IPS-18a (cell line): ENCODE data around the gene RHD.
"Not testable (repeated sequence)": the region's sequence is repeated elsewhere in the genome, so short reads cannot be mapped to it uniquely, and the experiment has no call there.

ENCODE experiments used
- H3K27ac ChIP-seq: one replicate; pipeline ENCODE4 v1.5.1; 2013; ENCODE audit warnings: low read length
- H3K27me3 ChIP-seq: one replicate; pipeline ENCODE4 v1.6.1; 2013; ENCODE audit warnings: mild to moderate bottlenecking, low read length; ENCODE audit not compliant: control insufficient read depth, insufficient read depth
- H3K36me3 ChIP-seq: one replicate; pipeline ENCODE4 v1.6.1; 2013; ENCODE audit warnings: low read depth, low read length; ENCODE audit not compliant: control insufficient read depth
- H3K4me1 ChIP-seq: one replicate; pipeline ENCODE4 v1.6.1; 2013; ENCODE audit warnings: low read depth, low read length; ENCODE audit not compliant: control insufficient read depth
- H3K4me3 ChIP-seq: one replicate; pipeline ENCODE4 v1.5.1; 2013; ENCODE audit warnings: low read length
- H3K9ac ChIP-seq: one replicate; pipeline ENCODE4 v1.6.1; 2013; ENCODE audit warnings: mild to moderate bottlenecking, low read length, moderate library complexity
- H3K9me3 ChIP-seq: one replicate; pipeline ENCODE4 v1.6.1; 2013; ENCODE audit warnings: low read depth, low read length; ENCODE audit not compliant: control insufficient read depth

Gene RHD

GRCh38 chr1:25324407-25324806, 52.1 kb downstream of the RHD start:
- not testable (repeated sequence) for H3K27ac ChIP-seq, H3K9ac ChIP-seq, H3K9me3 ChIP-seq, H3K4me1 ChIP-seq, H3K4me3 ChIP-seq, H3K27me3 ChIP-seq, H3K36me3 ChIP-seq

- H3K36me3 ChIP-seq, H3K4me3 ChIP-seq, H3K27ac ChIP-seq, H3K9ac ChIP-seq, H3K27me3 ChIP-seq, H3K9me3 ChIP-seq, H3K4me1 ChIP-seq: not testable (repeated sequence)
Observed at GRCh38 chr1:25327864-25328790, 55.8 kb downstream of the RHD start.

- not testable (repeated sequence) for H3K4me1 ChIP-seq, H3K36me3 ChIP-seq, H3K9ac ChIP-seq, H3K27ac ChIP-seq, H3K4me3 ChIP-seq, H3K27me3 ChIP-seq, H3K9me3 ChIP-seq
Observed at GRCh38 chr1:25328791-25329185, 56.5 kb downstream of the RHD start.

- not testable (repeated sequence) for H3K4me1 ChIP-seq, H3K4me3 ChIP-seq, H3K9ac ChIP-seq, H3K27me3 ChIP-seq, H3K27ac ChIP-seq, H3K9me3 ChIP-seq, H3K36me3 ChIP-seq
Observed at GRCh38 chr1:25329336-25329735, 57.0 kb downstream of the RHD start.

GRCh38 chr1:25329950-25330349, 57.6 kb downstream of the RHD start:
- H3K27me3 ChIP-seq, H3K36me3 ChIP-seq, H3K9me3 ChIP-seq, H3K4me1 ChIP-seq, H3K27ac ChIP-seq, H3K9ac ChIP-seq, H3K4me3 ChIP-seq: not testable (repeated sequence)

GRCh38 chr1:25336922-25337354, 64.6 kb downstream of the RHD start:
- Histone ChIP-seq H3K9ac (peak overlapping the region; percentile 32), H3K4me3 (peak overlapping the region; percentile 69)
- not testable (repeated sequence) for H3K36me3 ChIP-seq, H3K4me1 ChIP-seq, H3K27ac ChIP-seq, H3K27me3 ChIP-seq, H3K9me3 ChIP-seq

GRCh38 chr1:25337483-25338187, 65.3 kb downstream of the RHD start:
- not testable (repeated sequence) for H3K9me3 ChIP-seq, H3K27me3 ChIP-seq, H3K36me3 ChIP-seq, H3K4me1 ChIP-seq, H3K27ac ChIP-seq
- H3K4me3 ChIP-seq, result peak overlapping the region; percentile 93
- H3K9ac ChIP-seq, result peak overlapping the region; percentile 90

- peak within 1 kb of the TSS; percentile 90 for H3K9ac ChIP-seq
- H3K4me1 ChIP-seq, result peaks cover 6% of the 10 kb centered on the region
- H3K27ac ChIP-seq, result peak within 1 kb of the TSS; percentile 47
- H3K4me3 ChIP-seq, result peak within 1 kb of the TSS; percentile 93
- H3K9me3 ChIP-seq, result no peaks in the 10 kb centered on the region
- H3K36me3 ChIP-seq, result peaks cover 10% of the 10 kb centered on the region
- H3K27me3 ChIP-seq, result no peaks in the 10 kb centered on the region
Observed at GRCh38 chr1:25338188-25338981, 66.1 kb downstream of the RHD start, which contains the start of gene TMEM50A. Gene TMEM50A (plus strand): TSS chr1:25338334. CDS start chr1:25340487, 2,153 bp downstream.

GRCh38 chr1:25338986-25339385, 66.7 kb downstream of the RHD start:
- peaks cover 6% of the 10 kb centered on the region for H3K4me1 ChIP-seq
- peaks cover 10% of the 10 kb centered on the region for H3K36me3 ChIP-seq
- no peaks in the 10 kb centered on the region for H3K9me3 ChIP-seq
- H3K27me3 ChIP-seq, result no peaks in the 10 kb centered on the region
- no peak overlapping the region for H3K27ac ChIP-seq
- H3K9ac ChIP-seq, result peak overlapping the region; percentile 90
- peak overlapping the region; percentile 93 for H3K4me3 ChIP-seq

- Histone ChIP-seq H3K4me3 (no peak overlapping the region), H3K9ac (no peak overlapping the region), H3K4me1 (peaks cover 6% of the 10 kb centered on the region), H3K36me3 (peaks cover 14% of the 10 kb centered on the region), H3K27ac (no peak overlapping the region), H3K27me3 (no peaks in the 10 kb centered on the region), H3K9me3 (no peaks in the 10 kb centered on the region)
Observed at GRCh38 chr1:25341746-25342145, 69.4 kb downstream of the RHD start.

- no peak overlapping the region for H3K9ac ChIP-seq
- no peak overlapping the region for H3K4me3 ChIP-seq
- peaks cover 6% of the 10 kb centered on the region for H3K4me1 ChIP-seq
- no peaks in the 10 kb centered on the region for H3K27me3 ChIP-seq
- H3K36me3 ChIP-seq, result peaks cover 21% of the 10 kb centered on the region
- H3K9me3 ChIP-seq, result no peaks in the 10 kb centered on the region
- H3K27ac ChIP-seq, result no peak overlapping the region
Observed at GRCh38 chr1:25342846-25343245, 70.5 kb downstream of the RHD start.
